ENCODE data around the gene SPRR2D. TPM values are rescaled to one million over a fixed set of nuclear protein-coding genes. Genes with fewer than 3 reads are reported as not detected.

SPRR2D gene
- polyA plus RNA-seq, 1 donor, result not detected

Other genes with a start within 250 kb of the SPRR2D start
- not detected for gene LCE1D, start 244.4 kb downstream of the SPRR2D start, polyA plus RNA-seq
- gene LCE1C, start 234.5 kb downstream of the SPRR2D start, polyA plus RNA-seq, result not detected
- gene LCE1B, start 229.1 kb downstream of the SPRR2D start, polyA plus RNA-seq, result not detected
- not detected for gene LCE1A, start 213.6 kb downstream of the SPRR2D start, polyA plus RNA-seq
- gene LCE6A, start 198.3 kb downstream of the SPRR2D start, polyA plus RNA-seq, result not detected
- gene LCE7A, start 181.1 kb downstream of the SPRR2D start, polyA plus RNA-seq, result not detected
- gene SMCP, start 162.8 kb downstream of the SPRR2D start, polyA plus RNA-seq, result not detected
- gene IVL, start 132.6 kb downstream of the SPRR2D start, polyA plus RNA-seq, result not detected
- gene SPRR5, start 93.9 kb downstream of the SPRR2D start, polyA plus RNA-seq, result not detected
- not detected for gene SPRR4, start 70.5 kb downstream of the SPRR2D start, polyA plus RNA-seq
- gene SPRR1A, start 57.0 kb downstream of the SPRR2D start, polyA plus RNA-seq, result not detected
- gene SPRR3, start 39.4 kb downstream of the SPRR2D start, polyA plus RNA-seq, result not detected
- gene SPRR1B, start 9.9 kb downstream of the SPRR2D start, polyA plus RNA-seq, result not detected
- not detected for gene SPRR2A, start 16.4 kb upstream of the SPRR2D start, polyA plus RNA-seq
- gene SPRR2B, start 30.5 kb upstream of the SPRR2D start, polyA plus RNA-seq, result not detected
- gene SPRR2E, start 53.4 kb upstream of the SPRR2D start, polyA plus RNA-seq, result not detected
- 1.3 TPM for gene SPRR2F, start 72.4 kb upstream of the SPRR2D start, polyA plus RNA-seq
- not detected for gene SPRR2G, start 109.8 kb upstream of the SPRR2D start, polyA plus RNA-seq
- not detected for gene LELP1, start 162.3 kb upstream of the SPRR2D start, polyA plus RNA-seq
- 0.06 TPM for gene PRR9, start 176.5 kb upstream of the SPRR2D start, polyA plus RNA-seq
- gene LORICRIN, start 218.6 kb upstream of the SPRR2D start, polyA plus RNA-seq, result not detected